Measurements from ENCODE around the gene DMWD.

The DMWD gene

GRCh38 chr19:45742969-45743368, 49.7 kb downstream of the DMWD start:
- DNase-seq (ENCODE audit: low spot score): no peak

- no peak for DNase-seq (ENCODE audit: low spot score)
These were observed 52.9 kb downstream of the DMWD start for GRCh38 chr19:45739498-45740439.

GRCh38 chr19:45733160-45733810, 59.4 kb downstream of the DMWD start, which contains the start of gene MEIOSIN:
Gene MEIOSIN (plus strand): TSS chr19:45733439. CDS start chr19:45735377, 1,938 bp downstream.
- DNase-seq (ENCODE audit: low spot score): no peak
